Measurements from ENCODE around the gene KIT. TPM values are rescaled to one million over a fixed set of nuclear protein-coding genes. Genes with fewer than 3 reads are reported as not detected.

The KIT gene
- total RNA-seq, 1 donor from 2014 or later: 1.2 TPM

GRCh38 chr4:54664400-54664799 is 6.6 kb downstream of the KIT start:
- no peak overlapping the region for H3K4me3 ChIP-seq
- DNase-seq: no peak
- no peaks in the 10 kb centered on the region for H3K9me3 ChIP-seq (replicated peaks)
- no peaks in the 10 kb centered on the region for H3K36me3 ChIP-seq
- TF ChIP-seq, protein P1, sequence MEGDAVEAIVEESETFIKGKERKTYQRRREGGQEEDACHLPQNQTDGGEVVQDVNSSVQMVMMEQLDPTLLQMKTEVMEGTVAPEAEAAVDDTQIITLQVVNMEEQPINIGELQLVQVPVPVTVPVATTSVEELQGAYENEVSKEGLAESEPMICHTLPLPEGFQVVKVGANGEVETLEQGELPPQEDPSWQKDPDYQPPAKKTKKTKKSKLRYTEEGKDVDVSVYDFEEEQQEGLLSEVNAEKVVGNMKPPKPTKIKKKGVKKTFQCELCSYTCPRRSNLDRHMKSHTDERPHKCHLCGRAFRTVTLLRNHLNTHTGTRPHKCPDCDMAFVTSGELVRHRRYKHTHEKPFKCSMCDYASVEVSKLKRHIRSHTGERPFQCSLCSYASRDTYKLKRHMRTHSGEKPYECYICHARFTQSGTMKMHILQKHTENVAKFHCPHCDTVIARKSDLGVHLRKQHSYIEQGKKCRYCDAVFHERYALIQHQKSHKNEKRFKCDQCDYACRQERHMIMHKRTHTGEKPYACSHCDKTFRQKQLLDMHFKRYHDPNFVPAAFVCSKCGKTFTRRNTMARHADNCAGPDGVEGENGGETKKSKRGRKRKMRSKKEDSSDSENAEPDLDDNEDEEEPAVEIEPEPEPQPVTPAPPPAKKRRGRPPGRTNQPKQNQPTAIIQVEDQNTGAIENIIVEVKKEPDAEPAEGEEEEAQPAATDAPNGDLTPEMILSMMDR (IDR thresholded peaks at IDR 0.05; ENCODE audit: borderline replicate concordance): no peak
- intact Hi-C loops (cut with micrococcal nuclease): no loop called here
- no peak overlapping the region for H3K27ac ChIP-seq (replicated peaks)
- peaks cover 16% of the 10 kb centered on the region for H3K4me1 ChIP-seq
- peaks cover 34% of the 10 kb centered on the region for H3K27me3 ChIP-seq (ENCODE audit: low read depth)

GRCh38 chr4:54668014-54668611 is 10.4 kb downstream of the KIT start:
- Histone ChIP-seq H3K36me3 (no peaks in the 10 kb centered on the region), H3K27ac (replicated peaks) (no peak overlapping the region), H3K4me1 (no peaks in the 10 kb centered on the region), H3K4me3 (no peak overlapping the region), H3K27me3 (ENCODE audit: low read depth) (peaks cover 5% of the 10 kb centered on the region), H3K9me3 (replicated peaks) (peaks cover under 1% of the 10 kb centered on the region)
- DNase-seq: no peak
- intact Hi-C loops (cut with micrococcal nuclease): no loop called here
- TF ChIP-seq, protein P1 (IDR thresholded peaks at IDR 0.05; ENCODE audit: borderline replicate concordance): no peak

DNA sequence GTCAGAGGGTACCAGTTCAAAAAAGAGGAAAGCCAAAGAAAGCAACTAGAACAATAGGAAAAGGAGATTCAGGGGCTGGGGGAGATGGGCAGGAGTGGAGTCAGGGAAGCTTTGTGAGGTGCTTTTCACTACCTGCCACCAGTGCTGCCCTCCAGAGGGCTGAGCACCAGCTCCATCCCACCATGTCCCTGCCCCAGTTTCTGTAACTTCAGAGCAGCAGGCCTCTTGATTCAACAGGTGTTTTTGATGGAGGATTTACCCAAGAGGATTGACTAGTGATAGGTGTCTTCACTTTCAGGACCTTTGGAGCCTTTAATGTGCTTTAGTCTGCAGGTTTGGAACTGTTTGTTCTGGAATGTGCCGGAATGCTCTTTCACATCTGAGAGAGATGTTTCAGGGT is 12.1 kb downstream of the KIT start:
- Histone ChIP-seq H3K36me3 (no peaks in the 10 kb centered on the region), H3K27ac (replicated peaks) (no peak overlapping the region), H3K4me3 (no peak overlapping the region), H3K9me3 (replicated peaks) (peaks cover 3% of the 10 kb centered on the region), H3K27me3 (ENCODE audit: low read depth) (no peaks in the 10 kb centered on the region), H3K4me1 (no peaks in the 10 kb centered on the region)
- TF ChIP-seq, protein P1 (IDR thresholded peaks at IDR 0.05; ENCODE audit: borderline replicate concordance): no peak
- intact Hi-C loops (cut with micrococcal nuclease): no loop called here
- DNase-seq: no peak

GRCh38 chr4:54675721-54676461 is 18.1 kb downstream of the KIT start:
- TF ChIP-seq, protein P1 (IDR thresholded peaks at IDR 0.05; ENCODE audit: borderline replicate concordance): no peak
- intact Hi-C loops (cut with micrococcal nuclease): no loop called here
- H3K4me1 ChIP-seq: no peaks in the 10 kb centered on the region
- peaks cover 3% of the 10 kb centered on the region for H3K9me3 ChIP-seq (replicated peaks)
- no peaks in the 10 kb centered on the region for H3K36me3 ChIP-seq
- DNase-seq: no peak
- H3K4me3 ChIP-seq: no peak overlapping the region
- no peaks in the 10 kb centered on the region for H3K27me3 ChIP-seq (ENCODE audit: low read depth)
- no peak overlapping the region for H3K27ac ChIP-seq (replicated peaks)

GRCh38 chr4:54676658-54677057 is 18.9 kb downstream of the KIT start:
- Histone ChIP-seq H3K9me3 (replicated peaks) (peaks cover 3% of the 10 kb centered on the region), H3K36me3 (no peaks in the 10 kb centered on the region), H3K27me3 (ENCODE audit: low read depth) (no peaks in the 10 kb centered on the region), H3K27ac (replicated peaks) (no peak overlapping the region), H3K4me3 (no peak overlapping the region), H3K4me1 (no peaks in the 10 kb centered on the region)
- DNase-seq: no peak
- TF ChIP-seq, protein P1 (IDR thresholded peaks at IDR 0.05; ENCODE audit: borderline replicate concordance): no peak
- intact Hi-C loops (cut with micrococcal nuclease): no loop called here
